Ishikawa (cell line): Measurements from ENCODE around the gene PIGL.

ENCODE experiments used
- CREB1 ChIP-seq: IDR thresholded peaks from 2 replicates; pipeline ENCODE4 v1.6.1; 2012; ENCODE audit warnings: low read depth
- EGR1 ChIP-seq: IDR thresholded peaks from 2 replicates; pipeline ENCODE4 v1.6.1; 2012
- EP300 ChIP-seq: IDR thresholded peaks from 2 replicates; pipeline ENCODE4 v1.6.1; 2012; ENCODE audit warnings: borderline replicate concordance
- NFIC ChIP-seq: IDR thresholded peaks from 2 replicates; pipeline ENCODE4 v1.6.1; 2012
- TCF12 ChIP-seq: IDR thresholded peaks from 2 replicates; pipeline ENCODE4 v1.6.1; 2012; ENCODE audit warnings: low read depth
- TEAD4 ChIP-seq: IDR thresholded peaks from 2 replicates; pipeline ENCODE4 v1.6.1; 2012
- TF ChIP-seq, protein P1 (sequence below): IDR thresholded peaks from 2 replicates; pipeline ENCODE4 v1.6.1; 2012
- TF ChIP-seq, protein P2 (sequence below): IDR thresholded peaks from 2 replicates; pipeline ENCODE4 v1.6.1; 2012

DNA sequence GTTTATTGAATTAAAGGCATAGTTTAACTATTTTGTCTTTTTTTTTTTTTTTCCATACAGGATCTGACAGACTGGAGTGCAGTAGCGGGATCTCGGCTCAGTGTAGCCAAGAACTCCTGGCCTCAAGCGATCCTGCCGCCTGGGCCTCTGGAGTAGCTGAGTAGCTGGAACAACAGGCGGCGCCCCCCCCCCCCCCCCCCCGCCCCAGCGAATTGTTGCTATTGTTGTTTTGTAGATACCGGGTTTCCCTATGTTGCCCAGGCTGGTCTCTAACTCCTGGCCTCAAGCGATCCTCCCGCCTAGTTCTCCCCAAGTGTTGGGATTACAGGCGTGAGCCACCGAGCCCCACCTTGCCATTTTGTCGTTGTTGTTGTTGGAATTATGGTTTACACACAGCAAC, 137.6 kb downstream of the PIGL start:
- TF ChIP-seq NFIC = no peak
- no peak for TF ChIP-seq EP300
- TF ChIP-seq EGR1 = no peak
- TF ChIP-seq CREB1 = no peak
- TF ChIP-seq, protein P1, sequence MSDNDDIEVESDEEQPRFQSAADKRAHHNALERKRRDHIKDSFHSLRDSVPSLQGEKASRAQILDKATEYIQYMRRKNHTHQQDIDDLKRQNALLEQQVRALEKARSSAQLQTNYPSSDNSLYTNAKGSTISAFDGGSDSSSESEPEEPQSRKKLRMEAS = no peak
- TF ChIP-seq, protein P2, sequence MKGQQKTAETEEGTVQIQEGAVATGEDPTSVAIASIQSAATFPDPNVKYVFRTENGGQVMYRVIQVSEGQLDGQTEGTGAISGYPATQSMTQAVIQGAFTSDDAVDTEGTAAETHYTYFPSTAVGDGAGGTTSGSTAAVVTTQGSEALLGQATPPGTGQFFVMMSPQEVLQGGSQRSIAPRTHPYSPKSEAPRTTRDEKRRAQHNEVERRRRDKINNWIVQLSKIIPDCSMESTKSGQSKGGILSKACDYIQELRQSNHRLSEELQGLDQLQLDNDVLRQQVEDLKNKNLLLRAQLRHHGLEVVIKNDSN = no peak
- no peak for TF ChIP-seq TEAD4
- no peak for TF ChIP-seq TCF12
